GM12878 (cell line): Measurements from ENCODE around the gene RTN4. TPM values are rescaled to one million over a fixed set of nuclear protein-coding genes. Genes with fewer than 3 reads are reported as not detected.

Experiments
- ATAC-seq: fragments of 200-7000 bp; cut with Tn5 transposase; 3 replicates; pipeline ENCODE4 v1.9.1; 2020; ENCODE audit warnings: mild to moderate bottlenecking, moderate library complexity
- BruUV-seq: library from RNA; stranded (reverse); fragments of 400-500 nt; replicated peaks from 2 replicates; lab custom pipeline; 2021; lab: Mats Ljungman, UMichigan
- CTCF ChIA-PET: fragments of 300-600 bp; sonication (Branson Sonifier 250); formaldehyde crosslinking; extraction: SDS; loops from one replicate; lab custom pipeline; 2021; ENCODE audit warnings: inconsistent platforms; lab: Yijun Ruan, JAX
- POLR2A ChIA-PET: fragments of 350-600 bp; formaldehyde crosslinking; extraction: SDS; loops from one replicate; lab custom pipeline; 2021; ENCODE audit warnings: inconsistent platforms; lab: Charles Lee
- RAD21 ChIA-PET: fragments of 300-600 bp; sonication (Branson Sonifier 250); formaldehyde crosslinking; loops from one replicate; lab custom pipeline; 2023; ENCODE audit warnings: antibody characterized with exemption; ENCODE audit not compliant: unreplicated experiment; lab: Charles Lee
- SMC1A ChIA-PET: fragments of 300-600 bp; sonication (Branson Sonifier 250); formaldehyde crosslinking; loops from one replicate; lab custom pipeline; 2023; ENCODE audit not compliant: unreplicated experiment, uncharacterized antibody; lab: Charles Lee
- DNase-seq: peaks from one replicate; pipeline ENCODE4 v3.0.0-alpha.2; 2011; ENCODE audit warnings: low read depth, low spot score
- FAIRE-seq: peaks from 3 replicates; lab custom pipeline; 2011; peaks lifted over from hg19 to GRCh38; lab: Jason Lieb, UNC
- H2AFZ ChIP-seq: 2 replicates; pipeline ENCODE4 v1.6.0; 2011; ENCODE audit warnings: low read depth, low read length, control low read depth; ENCODE audit not compliant: control insufficient read depth
- H3K27ac ChIP-seq: 2 replicates; pipeline ENCODE4 v1.5.1; 2011; ENCODE audit warnings: control low read depth; ENCODE audit not compliant: control insufficient read depth, insufficient read depth
- H3K27me3 ChIP-seq, 2 experiments: replicated peaks in 1 of 2; 2 replicates each; pipeline versions ENCODE4 v1.6.0 to v1.6.1; 2011; ENCODE audit warnings: low read length in 1 of 2; ENCODE audit not compliant: control insufficient read depth in 2 of 2, insufficient read depth in 2 of 2
- H3K36me3 ChIP-seq, 2 experiments: 2 replicates each; pipeline ENCODE4 v1.5.1; 2011; ENCODE audit warnings: low read length in 1 of 2; ENCODE audit not compliant: control insufficient read depth in 2 of 2, insufficient read depth in 2 of 2
- H3K4me1 ChIP-seq: 2 replicates; pipeline ENCODE4 v1.6.1; 2011; ENCODE audit warnings: mild to moderate bottlenecking, low read length, moderate library complexity, mixed read lengths; ENCODE audit not compliant: control insufficient read depth, insufficient read depth
- H3K4me2 ChIP-seq: 2 replicates; pipeline ENCODE4 v1.6.0; 2011; ENCODE audit warnings: control low read depth; ENCODE audit not compliant: control insufficient read depth, insufficient read depth
- H3K4me3 ChIP-seq: fragments of 200-600 bp; sonication (generic); 2 replicates; pipeline ENCODE4 v1.5.1; 2016
- H3K79me2 ChIP-seq: 2 replicates; pipeline ENCODE4 v1.6.0; 2011; ENCODE audit warnings: low read length; ENCODE audit not compliant: control insufficient read depth, insufficient read depth
- H3K9ac ChIP-seq: 2 replicates; pipeline ENCODE4 v1.8.0; 2011; ENCODE audit warnings: low read length, control low read depth, mixed read lengths; ENCODE audit not compliant: control insufficient read depth, insufficient read depth
- H3K9me3 ChIP-seq: replicated peaks from 3 replicates; pipeline ENCODE4 v1.5.1; 2011; ENCODE audit warnings: mild to moderate bottlenecking, low read length; ENCODE audit not compliant: control insufficient read depth, insufficient read depth
- H4K20me1 ChIP-seq: 2 replicates; pipeline ENCODE4 v1.6.0; 2011; ENCODE audit not compliant: control insufficient read depth, insufficient read depth
- ATF2 ChIP-seq: IDR thresholded peaks from 2 replicates; pipeline ENCODE4 v1.6.1; 2012; ENCODE audit warnings: low read length, inconsistent platforms
- ATF7 ChIP-seq: fragments of 450-650 bp; IDR thresholded peaks from 2 replicates; pipeline ENCODE4 v1.6.1; 2016; ENCODE audit warnings: low read depth, mild to moderate bottlenecking
- DPF2 ChIP-seq: fragments of 450-650 bp; IDR thresholded peaks from 2 replicates; pipeline ENCODE4 v1.6.1; 2017; ENCODE audit warnings: mild to moderate bottlenecking
- EED ChIP-seq: sonication (generic); IDR thresholded peaks from 2 replicates; pipeline ENCODE4 v1.6.1; 2016; ENCODE audit warnings: antibody characterized with exemption, low read depth
- FOXM1 ChIP-seq: IDR thresholded peaks from 2 replicates; pipeline ENCODE4 v1.6.1; 2012; ENCODE audit warnings: low read depth, mild to moderate bottlenecking, inconsistent platforms, low read length, moderate library complexity
- GABPA ChIP-seq: IDR thresholded peaks from 2 replicates; pipeline ENCODE4 v1.6.1; 2014; ENCODE audit warnings: antibody characterized with exemption, low read depth, mild to moderate bottlenecking, inconsistent platforms
- HDGF ChIP-seq: fragments of 450-650 bp; IDR thresholded peaks from 2 replicates; pipeline ENCODE4 v1.6.1; 2016; ENCODE audit warnings: antibody characterized with exemption
- NR2C1 ChIP-seq: fragments of 450-650 bp; IDR thresholded peaks from 2 replicates; pipeline ENCODE4 v1.6.1; 2017; ENCODE audit warnings: antibody characterized with exemption, mild to moderate bottlenecking, moderate library complexity
- NRF1 ChIP-seq: conservative IDR thresholded peaks from 2 replicates; pipeline ENCODE4 v1.6.1; 2011; ENCODE audit warnings: mild to moderate bottlenecking, low read depth, low read length, improper control_type of control experiment
- SP1 ChIP-seq: IDR thresholded peaks from one replicate; pipeline ENCODE4 v1.6.1; 2011; ENCODE audit warnings: low read depth, low read length
- SREBF1 ChIP-seq: IDR thresholded peaks from 2 replicates; pipeline ENCODE4 v1.6.1; 2012; ENCODE audit warnings: mild to moderate bottlenecking, low read length
- TCF7 ChIP-seq: IDR thresholded peaks from 2 replicates; pipeline ENCODE4 v1.6.1; 2014; ENCODE audit warnings: antibody characterized with exemption, borderline replicate concordance
- ZNF217 ChIP-seq: fragments of 450-650 bp; IDR thresholded peaks from 2 replicates; pipeline ENCODE4 v1.6.1; 2017; ENCODE audit warnings: antibody characterized with exemption, mild to moderate bottlenecking
- WGBS: methylation state at CpG from one replicate; pipeline ENCODE4 v1.1.6; 2016; ENCODE audit warnings: low lambda C conversion rate; ENCODE audit not compliant: insufficient replicate concordance, insufficient coverage; ENCODE audit errors: missing lambda C conversion rate; 5-methylcytosine and 5-hydroxymethylcytosine counted together
- in situ Hi-C: fragments of 300-500 bp; cut with MboI; formaldehyde crosslinking; loops from 9 replicates; pipeline ENCODE4 v1.14.3; 2018; ENCODE audit warnings: mixed read lengths
- intact Hi-C: fragments of 100-400 bp; cut with micrococcal nuclease; formaldehyde crosslinking; loops from one replicate; pipeline ENCODE4 v1.14.2; 2022; ENCODE audit not compliant: unreplicated experiment
- polyA plus RNA-seq, 11 experiments: library from polyadenylated mRNA; depleted of rRNA in 4 of 11; unstranded in 6 of 11; stranded (reverse) in 5 of 11; fragments of >200 nt; fragmentation: Nextera tagmentation in 4 of 11; fragmentation: Illumina TruSeq in 1 of 11; extraction: Ambion mirVana in 4 of 11; extraction: Trizol in 1 of 11; gene quantifications; 1 replicate in 1 of 11; 2 replicates in 10 of 11; pipeline versions ENCODE4 v1.2.1 to v1.2.3, GENCODE V29; 2011 to 2016; ENCODE audit warnings: inconsistent platforms in 2 of 11, missing spikeins in 2 of 11, low read depth in 1 of 11
- total RNA-seq, 4 experiments: library from RNA; depleted of rRNA in 3 of 4; stranded (reverse); fragments of >200 nt in 3 of 4; fragmentation: Illumina TruSeq in 1 of 4; extraction: Trizol in 1 of 4; gene quantifications; 2 replicates each; pipeline versions ENCODE4 v1.2.1 to v1.2.3, GENCODE V29; 2013 to 2021
- TF ChIP-seq, protein P1 (sequence below): IDR thresholded peaks from 2 replicates; pipeline ENCODE4 v1.6.1; 2012; ENCODE audit warnings: low read depth, low read length, improper control_type of control experiment

RTN4 gene
- total and polyA plus RNA-seq, 10 of the 15 experiments (the other 5 are each of a cell fraction or from before 2014, with no cell fraction given): 56.0 to 133 (median 83.3) TPM

DNA sequence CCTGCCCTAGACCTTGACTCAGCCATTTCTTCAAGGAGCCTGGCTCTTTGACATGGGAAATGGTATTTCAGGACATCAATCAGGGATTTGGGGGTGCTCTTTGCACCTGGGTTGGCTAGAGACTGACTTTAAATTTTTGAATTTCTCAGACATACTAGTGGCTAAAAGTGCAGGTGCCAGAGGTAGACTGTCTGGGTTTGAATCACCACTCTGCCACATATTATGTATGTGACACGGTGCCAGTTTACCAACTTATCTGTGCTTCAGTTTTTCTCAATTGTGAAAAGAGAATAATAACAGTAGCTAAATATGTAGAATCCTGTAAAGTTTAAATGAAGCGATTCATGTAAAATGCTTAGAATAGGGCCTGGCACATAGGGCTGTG, 49.2 kb upstream of the RTN4 start:
- H3K79me2 ChIP-seq: no peaks in the 10 kb centered on the region
- RAD21 ChIA-PET: no interaction called here
- no peaks in the 10 kb centered on the region for H4K20me1 ChIP-seq
- no TSS peak for BruUV-seq
- DNase-seq: no peak
- no peak overlapping the region for H3K27ac ChIP-seq
- H3K4me1 ChIP-seq: no peaks in the 10 kb centered on the region
- intact Hi-C loops: no loop called here
- no peaks in the 10 kb centered on the region for H3K36me3 ChIP-seq
- POLR2A ChIA-PET: no interaction called here
- no peak overlapping the region for H3K4me3 ChIP-seq
- H3K9ac ChIP-seq: no peak overlapping the region
- no peaks in the 10 kb centered on the region for H3K9me3 ChIP-seq
- no peaks in the 10 kb centered on the region for H3K27me3 ChIP-seq
- H3K4me2 ChIP-seq: no peak overlapping the region
- TF ChIP-seq, protein P1, sequence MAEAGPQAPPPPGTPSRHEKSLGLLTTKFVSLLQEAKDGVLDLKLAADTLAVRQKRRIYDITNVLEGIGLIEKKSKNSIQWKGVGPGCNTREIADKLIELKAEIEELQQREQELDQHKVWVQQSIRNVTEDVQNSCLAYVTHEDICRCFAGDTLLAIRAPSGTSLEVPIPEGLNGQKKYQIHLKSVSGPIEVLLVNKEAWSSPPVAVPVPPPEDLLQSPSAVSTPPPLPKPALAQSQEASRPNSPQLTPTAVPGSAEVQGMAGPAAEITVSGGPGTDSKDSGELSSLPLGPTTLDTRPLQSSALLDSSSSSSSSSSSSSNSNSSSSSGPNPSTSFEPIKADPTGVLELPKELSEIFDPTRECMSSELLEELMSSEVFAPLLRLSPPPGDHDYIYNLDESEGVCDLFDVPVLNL: no peak
- TF ChIP-seq SREBF1 (no peak), ZNF217 (no peak), ATF2 (no peak), NR2C1 (no peak), FOXM1 (no peak), DPF2 (no peak), HDGF (no peak), TCF7 (no peak), ATF7 (no peak), NRF1 (no peak), EED (no peak), GABPA (no peak), SP1 (no peak)
- TF ChIP-seq, all 136 proteins: peak for 0
- FAIRE-seq (no peak), ATAC-seq (no peak)
- ChIA-PET SMC1A (no interaction called here), CTCF (no interaction called here)
- H2AFZ ChIP-seq: no peak overlapping the region
- in situ Hi-C loops: no loop called here
- 44% methylated on average over 2 of the region's 2 CpGs for WGBS
